DND-41 (cell line): ENCODE data around the gene RIPOR2.

Experiments
- ATAC-seq: fragments of 200-7000 bp; cut with Tn5 transposase; 3 replicates; pipeline ENCODE4 v1.9.1; 2021; ENCODE audit warnings: low read depth; ENCODE audit not compliant: insufficient read depth
- DNase-seq: peaks from one replicate; pipeline ENCODE4 v3.0.0-alpha.2; 2020
- H2AFZ ChIP-seq: 2 replicates; pipeline ENCODE4 v1.6.0; 2012; ENCODE audit warnings: low read depth, low read length
- H3K27ac ChIP-seq: 2 replicates; pipeline ENCODE4 v1.5.1; 2012; ENCODE audit warnings: low read length, inconsistent platforms
- H3K27me3 ChIP-seq: fragments of 200-600 bp; sonication (generic); 2 replicates; pipeline ENCODE4 v1.6.0; 2012; ENCODE audit warnings: low read length, mild to moderate bottlenecking, inconsistent platforms; ENCODE audit not compliant: insufficient read depth, poor library complexity
- H3K36me3 ChIP-seq: 2 replicates; pipeline ENCODE4 v1.5.1; 2012; ENCODE audit warnings: low read length, inconsistent platforms; ENCODE audit not compliant: insufficient read depth
- H3K4me1 ChIP-seq: 2 replicates; pipeline ENCODE4 v1.5.1; 2012; ENCODE audit warnings: mild to moderate bottlenecking, low read length; ENCODE audit not compliant: insufficient read depth
- H3K4me2 ChIP-seq: 2 replicates; pipeline ENCODE4 v1.6.0; 2012; ENCODE audit warnings: mild to moderate bottlenecking, moderate library complexity, low read length, inconsistent platforms; ENCODE audit not compliant: insufficient read depth
- H3K4me3 ChIP-seq, 2 experiments: fragments of 200-600 bp in 1 of 2; shearing (Covaris generic) in 1 of 2; 2 replicates each; pipeline ENCODE4 v1.5.1; 2012 to 2016; ENCODE audit warnings: inconsistent platforms in 2 of 2, low read length in 2 of 2, mild to moderate bottlenecking in 2 of 2, low read depth in 1 of 2, moderate library complexity in 1 of 2
- H3K79me2 ChIP-seq: 2 replicates; pipeline ENCODE4 v1.6.0; 2012; ENCODE audit warnings: low read length, inconsistent platforms; ENCODE audit not compliant: insufficient read depth
- H3K9ac ChIP-seq: 2 replicates; pipeline ENCODE4 v1.6.0; 2012; ENCODE audit warnings: low read depth, mild to moderate bottlenecking, inconsistent platforms, low read length, moderate library complexity
- H3K9me3 ChIP-seq: 2 replicates; pipeline ENCODE4 v1.5.1; 2012; ENCODE audit warnings: low read length, moderate library complexity, mild to moderate bottlenecking, inconsistent platforms; ENCODE audit not compliant: insufficient read depth, severe bottlenecking
- H4K20me1 ChIP-seq: 2 replicates; pipeline ENCODE4 v1.6.0; 2012; ENCODE audit warnings: low read length; ENCODE audit not compliant: insufficient read depth
- CTCF ChIP-seq: IDR thresholded peaks from 2 replicates; pipeline ENCODE4 v1.5.1; 2012; ENCODE audit warnings: borderline replicate concordance, low read length, moderate library complexity, mild to moderate bottlenecking; ENCODE audit not compliant: poor library complexity, severe bottlenecking; ENCODE audit errors: extremely low read depth
- EZH2 ChIP-seq: IDR thresholded peaks from 3 replicates; pipeline ENCODE4 v1.6.1; 2012; ENCODE audit warnings: borderline replicate concordance, low read depth, mild to moderate bottlenecking, moderate library complexity, low read length, inconsistent platforms; ENCODE audit not compliant: severe bottlenecking

RIPOR2 gene, protein sequence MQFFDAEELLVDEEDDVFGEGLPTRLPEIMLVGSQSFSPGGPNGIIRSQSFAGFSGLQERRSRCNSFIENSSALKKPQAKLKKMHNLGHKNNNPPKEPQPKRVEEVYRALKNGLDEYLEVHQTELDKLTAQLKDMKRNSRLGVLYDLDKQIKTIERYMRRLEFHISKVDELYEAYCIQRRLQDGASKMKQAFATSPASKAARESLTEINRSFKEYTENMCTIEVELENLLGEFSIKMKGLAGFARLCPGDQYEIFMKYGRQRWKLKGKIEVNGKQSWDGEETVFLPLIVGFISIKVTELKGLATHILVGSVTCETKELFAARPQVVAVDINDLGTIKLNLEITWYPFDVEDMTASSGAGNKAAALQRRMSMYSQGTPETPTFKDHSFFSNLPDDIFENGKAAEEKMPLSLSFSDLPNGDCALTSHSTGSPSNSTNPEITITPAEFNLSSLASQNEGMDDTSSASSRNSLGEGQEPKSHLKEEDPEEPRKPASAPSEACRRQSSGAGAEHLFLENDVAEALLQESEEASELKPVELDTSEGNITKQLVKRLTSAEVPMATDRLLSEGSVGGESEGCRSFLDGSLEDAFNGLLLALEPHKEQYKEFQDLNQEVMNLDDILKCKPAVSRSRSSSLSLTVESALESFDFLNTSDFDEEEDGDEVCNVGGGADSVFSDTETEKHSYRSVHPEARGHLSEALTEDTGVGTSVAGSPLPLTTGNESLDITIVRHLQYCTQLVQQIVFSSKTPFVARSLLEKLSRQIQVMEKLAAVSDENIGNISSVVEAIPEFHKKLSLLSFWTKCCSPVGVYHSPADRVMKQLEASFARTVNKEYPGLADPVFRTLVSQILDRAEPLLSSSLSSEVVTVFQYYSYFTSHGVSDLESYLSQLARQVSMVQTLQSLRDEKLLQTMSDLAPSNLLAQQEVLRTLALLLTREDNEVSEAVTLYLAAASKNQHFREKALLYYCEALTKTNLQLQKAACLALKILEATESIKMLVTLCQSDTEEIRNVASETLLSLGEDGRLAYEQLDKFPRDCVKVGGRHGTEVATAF

GRCh38 chr6:24935366-24936152, at the start of gene RIPOR2:
RIPOR2 (minus strand) TSS chr6:24935960; CDS start chr6:24935898, 62 bp downstream.
- Histone ChIP-seq H3K9ac (peak within 1 kb of the TSS; percentile 36), H2AFZ (peak within 1 kb of the TSS; percentile 23), H3K4me2 (peak within 1 kb of the TSS; percentile 49), H3K36me3 (no peaks in the 10 kb centered on the region), H4K20me1 (no peaks in the 10 kb centered on the region), H3K4me1 (peaks cover 65% of the 10 kb centered on the region), H3K27ac (peak within 1 kb of the TSS; percentile 34), H3K79me2 (peaks cover 36% of the 10 kb centered on the region), H3K9me3 (no peaks in the 10 kb centered on the region), H3K27me3 (no peaks in the 10 kb centered on the region), H3K4me3 (peak within 1 kb of the TSS in 1 of 2 experiments; percentile 25; a peak in 2 of 4 replicates)
- TF ChIP-seq EZH2: no peak
- peak; percentile 57 for TF ChIP-seq CTCF
- DNase-seq (peak; percentile 79), ATAC-seq (peak; percentile 83)

- no peak overlapping the region for H3K4me2 ChIP-seq
- H2AFZ ChIP-seq: no peak overlapping the region
- no peaks in the 10 kb centered on the region for H3K27me3 ChIP-seq
- no peak overlapping the region for H3K9ac ChIP-seq
- H3K4me3 ChIP-seq: no peak overlapping the region
- 0 out of 2 replicates have a peak, but pooled peaks cover 4% of the 10 kb centered on the region for H3K36me3 ChIP-seq
- no peaks in the 10 kb centered on the region for H4K20me1 ChIP-seq
- H3K79me2 ChIP-seq: peaks cover 7% of the 10 kb centered on the region; the same call in 1 of the 2 replicates
- H3K9me3 ChIP-seq: peaks cover 2% of the 10 kb centered on the region
- no peak for TF ChIP-seq EZH2
- no peak for TF ChIP-seq CTCF
- no peak overlapping the region for H3K27ac ChIP-seq
- H3K4me1 ChIP-seq: no peaks in the 10 kb centered on the region
- DNase-seq: no peak
- no peak for ATAC-seq
These were observed 49.6 kb upstream of the RIPOR2 start for GRCh38 chr6:24985323-24985722.

DNA sequence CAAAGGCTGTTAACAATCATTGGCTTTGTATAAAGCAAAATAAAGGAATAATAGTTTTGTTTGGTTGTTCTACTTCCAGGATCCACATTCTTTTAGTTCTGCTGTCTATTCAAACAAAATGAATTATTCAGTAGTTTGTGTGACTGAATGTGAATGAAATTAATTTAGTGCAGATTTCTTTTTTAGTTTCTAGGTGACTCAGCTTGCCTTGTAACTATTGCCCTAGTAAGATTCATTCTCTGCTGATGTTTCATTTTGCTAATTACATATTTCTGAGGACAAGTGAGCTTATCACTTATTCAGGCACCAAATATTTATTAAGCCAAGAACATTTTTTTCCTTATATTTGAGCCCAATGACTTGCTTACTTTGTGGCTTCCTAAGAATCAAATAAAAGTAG, 46.5 kb upstream of the RIPOR2 start:
- no peaks in the 10 kb centered on the region for H3K27me3 ChIP-seq
- no peak overlapping the region for H3K9ac ChIP-seq
- peaks cover 7% of the 10 kb centered on the region; the same call in 1 of the 2 replicates for H3K79me2 ChIP-seq
- H3K27ac ChIP-seq: no peak overlapping the region
- H3K4me1 ChIP-seq: no peaks in the 10 kb centered on the region
- ATAC-seq: no peak
- H4K20me1 ChIP-seq: no peaks in the 10 kb centered on the region
- no peak overlapping the region for H2AFZ ChIP-seq
- H3K4me3 ChIP-seq: no peak overlapping the region
- 0 out of 2 replicates have a peak, but pooled peaks cover 3% of the 10 kb centered on the region for H3K36me3 ChIP-seq
- H3K9me3 ChIP-seq: no peaks in the 10 kb centered on the region
- TF ChIP-seq CTCF: no peak
- no peak for TF ChIP-seq EZH2
- no peak overlapping the region for H3K4me2 ChIP-seq
- no peak for DNase-seq
